ENCODE results near the gene CPXCR1.
"Not testable (repeated sequence)": the region's sequence is repeated elsewhere in the genome, so short reads cannot be mapped to it uniquely, and the experiment has no call there.

Gene CPXCR1

DNA sequence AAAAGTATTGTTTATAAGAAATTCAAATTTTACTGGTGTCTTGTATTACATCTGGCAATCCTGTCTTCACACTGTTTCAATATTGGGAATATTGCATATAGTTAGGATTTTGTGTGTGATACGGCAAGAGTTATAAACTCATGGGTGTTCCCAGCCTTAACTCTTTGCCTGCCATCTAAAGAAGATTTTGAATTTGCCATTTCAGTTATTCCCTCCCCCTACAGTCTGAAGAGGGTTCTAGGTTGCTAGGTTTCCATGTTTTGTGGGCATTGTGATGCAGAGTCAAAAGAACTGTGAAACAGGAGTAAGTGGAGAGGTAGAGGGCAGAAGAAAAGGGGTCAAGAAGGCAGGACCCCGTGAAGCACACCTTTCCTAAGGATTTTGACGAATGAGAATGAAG, at the start of gene CPXCR1:
TSS of gene CPXCR1 (plus strand) at position 301 of the 400 bp plus-strand sequence. CDS start 6,190 bp downstream, outside the sequence.
- DNase-seq, result no peak

DNA sequence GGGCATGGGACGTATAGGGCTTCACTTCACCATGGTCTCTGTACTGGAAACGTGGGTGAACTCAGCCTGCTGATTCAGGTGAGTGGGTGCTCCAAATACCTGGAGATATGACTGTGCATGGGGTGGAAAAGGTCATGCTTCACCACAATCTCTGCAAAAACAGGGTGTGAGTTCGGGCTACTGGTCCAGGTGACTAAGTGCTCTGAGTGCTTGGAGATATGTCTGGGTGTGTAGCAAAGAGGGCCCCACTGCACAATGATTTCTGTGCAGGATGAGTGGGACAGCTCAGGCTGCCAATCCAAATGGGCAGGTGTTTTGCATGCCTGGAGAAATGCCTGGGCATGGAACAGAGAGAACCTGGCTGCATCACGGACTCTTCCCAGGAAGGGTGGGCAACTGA, 11.2 kb upstream of the CPXCR1 start:
- DNase-seq, result no peak

DNA sequence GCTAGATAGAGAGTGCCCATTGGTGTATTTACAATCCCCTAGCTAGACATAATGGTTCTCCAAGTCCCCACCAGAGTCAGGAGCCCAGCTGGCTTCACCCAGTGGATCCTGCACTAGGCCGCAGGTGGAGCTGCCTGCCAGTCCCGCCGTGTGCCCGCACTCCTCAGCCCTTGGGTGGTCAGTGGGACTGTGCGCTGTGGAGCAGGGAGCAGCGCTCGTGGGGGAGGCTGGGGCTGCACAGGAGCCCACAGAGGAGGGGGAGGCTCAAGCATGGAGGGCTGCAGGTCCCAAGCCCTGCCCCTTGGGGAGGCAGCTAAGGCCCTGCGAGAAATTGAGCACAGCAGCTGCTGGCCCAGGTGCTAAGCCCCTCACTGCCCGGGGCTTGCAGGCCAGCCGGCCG, 810 bp upstream of the CPXCR1 start:
- DNase-seq, result not testable (repeated sequence)

DNA sequence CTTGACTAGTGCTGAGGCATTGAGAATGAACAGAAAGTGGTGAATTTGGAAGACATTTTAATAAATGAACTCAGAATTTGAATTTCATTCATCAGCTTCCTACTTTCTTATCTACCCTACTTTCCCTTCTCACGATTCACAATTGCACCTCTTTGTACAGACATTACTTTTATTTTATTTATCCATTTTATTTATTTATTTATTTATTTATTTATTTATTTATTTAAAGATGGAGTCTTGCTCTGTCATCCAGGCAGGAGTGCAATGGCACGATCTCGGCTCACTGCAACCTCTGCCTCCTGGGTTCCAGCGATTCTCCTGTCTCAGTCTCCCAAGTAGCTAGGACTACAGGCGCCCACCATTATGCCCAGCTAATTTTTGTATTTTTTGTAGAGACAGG, 5.3 kb downstream of the CPXCR1 start:
- not testable (repeated sequence) for DNase-seq

DNA sequence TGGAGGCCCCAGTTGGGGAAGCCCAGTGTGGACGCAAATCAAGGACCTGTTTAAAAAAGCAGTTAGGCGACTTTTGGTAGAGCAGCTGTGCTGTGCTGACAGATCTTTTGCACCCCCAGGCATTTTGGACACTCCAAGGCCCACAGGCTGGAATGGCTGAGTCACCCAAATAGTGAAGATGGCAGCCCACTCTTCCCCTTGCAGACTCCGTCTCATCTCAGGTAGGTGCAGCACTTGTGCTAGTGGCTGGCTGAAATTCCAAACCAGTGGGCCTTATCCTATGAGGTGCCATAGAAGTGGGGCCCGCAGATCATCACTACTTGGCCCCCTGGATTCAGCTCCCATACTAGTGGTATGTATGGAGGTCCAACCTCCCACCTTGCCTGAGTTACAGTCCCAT, 42.8 kb downstream of the CPXCR1 start:
- DNase-seq, result no peak

Data from SIG-M5 (cell line).